H1 (cell line): ENCODE measurements around the gene TRMT44. TPM values are rescaled to one million over a fixed set of nuclear protein-coding genes. Genes with fewer than 3 reads are reported as not detected.

ENCODE experiments used
- CTCF ChIA-PET: fragments of 300-600 bp; sonication (Branson Sonifier 250); formaldehyde crosslinking; loops from one replicate; lab custom pipeline; 2021; ENCODE audit not compliant: partially characterized antibody; lab: Charles Lee
- POLR2A ChIA-PET: fragments of 300-600 bp; sonication (Branson Sonifier 250); formaldehyde crosslinking; loops from one replicate; lab custom pipeline; 2021; ENCODE audit warnings: inconsistent platforms; ENCODE audit not compliant: partially characterized antibody; lab: Charles Lee
- DNase-seq, 2 experiments: peaks; one replicate each; pipeline versions ENCODE4 v3.0.0 to v3.0.0-alpha.2; 2010 to 2022; ENCODE audit warnings: low spot score in 2 of 2, low read depth in 1 of 2, mixed read lengths in 1 of 2
- FAIRE-seq: peaks from 2 replicates; lab custom pipeline; 2011; peaks lifted over from hg19 to GRCh38; lab: Jason Lieb, UNC
- H2AFZ ChIP-seq: 2 replicates; pipeline ENCODE4 v1.8.1; 2012; ENCODE audit warnings: low read length, inconsistent platforms
- H2AK5ac ChIP-seq: 2 replicates; pipeline ENCODE4 v1.6.1; 2013; ENCODE audit warnings: low read depth, low read length
- H2BK120ac ChIP-seq: replicated peaks from 2 replicates; pipeline ENCODE3; 2013; ENCODE audit warnings: low read depth, low read length, inconsistent platforms
- H2BK12ac ChIP-seq: 2 replicates; pipeline ENCODE4 v1.6.1; 2013; ENCODE audit warnings: low read depth, low read length
- H2BK15ac ChIP-seq: 2 replicates; pipeline ENCODE4 v1.6.1; 2013; ENCODE audit warnings: low read length
- H2BK20ac ChIP-seq: 2 replicates; pipeline ENCODE4 v1.6.1; 2013; ENCODE audit warnings: low read length
- H2BK5ac ChIP-seq: 2 replicates; pipeline ENCODE4 v1.6.1; 2013; ENCODE audit warnings: low read depth, low read length
- H3K14ac ChIP-seq: 2 replicates; pipeline ENCODE4 v1.6.1; 2013; ENCODE audit warnings: inconsistent platforms; ENCODE audit not compliant: insufficient read length
- H3K18ac ChIP-seq: 2 replicates; pipeline ENCODE4 v1.6.1; 2013; ENCODE audit warnings: low read length; ENCODE audit errors: extremely low read depth
- H3K23ac ChIP-seq: 2 replicates; pipeline ENCODE4 v1.6.1; 2013; ENCODE audit warnings: inconsistent platforms; ENCODE audit not compliant: insufficient read length
- H3K23me2 ChIP-seq: 2 replicates; pipeline ENCODE4 v1.6.1; 2013; ENCODE audit warnings: low read depth, low read length
- H3K27ac ChIP-seq: 2 replicates; pipeline ENCODE4 v1.6.1; 2011; ENCODE audit warnings: low read depth, low read length, inconsistent platforms
- H3K27me3 ChIP-seq, 4 experiments: replicated peaks in 1 of 4; 1 replicate in 1 of 4; 2 replicates in 3 of 4; pipeline versions ENCODE4 v1.6.1 to v1.8.1; 2011 to 2013; ENCODE audit warnings: low read length in 3 of 4, mild to moderate bottlenecking in 3 of 4, inconsistent platforms in 2 of 4, mixed read lengths in 2 of 4, moderate library complexity in 1 of 4; ENCODE audit not compliant: control insufficient read depth in 3 of 4, insufficient read depth in 3 of 4; ENCODE audit errors: extremely low read depth in 1 of 4
- H3K36me3 ChIP-seq, 4 experiments: 2 replicates each; pipeline versions ENCODE4 v1.6.1 to v1.8.1; 2011 to 2013; ENCODE audit warnings: mild to moderate bottlenecking in 4 of 4, low read length in 3 of 4, moderate library complexity in 2 of 4, control low read depth in 1 of 4, inconsistent platforms in 1 of 4; ENCODE audit not compliant: insufficient read depth in 4 of 4, control insufficient read depth in 2 of 4
- H3K4ac ChIP-seq: replicated peaks from 2 replicates; pipeline ENCODE3; 2013; ENCODE audit warnings: low read length, low read depth, mixed read lengths, inconsistent platforms; ENCODE audit not compliant: insufficient read length
- H3K4me1 ChIP-seq, 4 experiments: replicated peaks in 1 of 4; 1 replicate in 1 of 4; 2 replicates in 3 of 4; pipeline versions ENCODE4 v1.6.1 to v1.8.1; 2011 to 2013; ENCODE audit warnings: low read length in 3 of 4, inconsistent platforms in 2 of 4, mixed read lengths in 1 of 4; ENCODE audit not compliant: insufficient read depth in 4 of 4, control insufficient read depth in 3 of 4
- H3K4me2 ChIP-seq, 2 experiments: 2 replicates each; pipeline versions ENCODE4 v1.6.1 to v1.8.1; 2011 to 2013; ENCODE audit warnings: low read depth in 2 of 2, low read length in 2 of 2, control low read depth in 1 of 2, inconsistent platforms in 1 of 2, mild to moderate bottlenecking in 1 of 2; ENCODE audit not compliant: insufficient read depth in 1 of 2
- H3K4me3 ChIP-seq, 4 experiments: fragments of 200-600, 300-600 bp in 1 of 4; sonication (generic), shearing (Covaris generic), sonication (Bioruptor Twin) in 1 of 4; 2 replicates each; pipeline versions ENCODE4 v1.5.1 to v1.8.1; 2011 to 2016; ENCODE audit warnings: low read length in 4 of 4, low read depth in 3 of 4, control low read depth in 2 of 4, inconsistent platforms in 2 of 4, mild to moderate bottlenecking in 2 of 4, mixed read lengths in 1 of 4, moderate library complexity in 1 of 4; ENCODE audit not compliant: insufficient read depth in 2 of 4; ENCODE audit errors: extremely low read depth in 1 of 4
- H3K56ac ChIP-seq: replicated peaks from 2 replicates; pipeline ENCODE3; 2013; ENCODE audit warnings: low read depth, mild to moderate bottlenecking, mixed read lengths, low read length, inconsistent platforms; ENCODE audit not compliant: insufficient read length
- H3K79me1 ChIP-seq: 2 replicates; pipeline ENCODE4 v1.6.1; 2013; ENCODE audit warnings: low read depth, low read length, control low read depth
- H3K79me2 ChIP-seq, 2 experiments: 2 replicates each; pipeline versions ENCODE4 v1.6.1 to v1.8.1; 2012 to 2013; ENCODE audit warnings: low read length in 2 of 2, mild to moderate bottlenecking in 2 of 2, inconsistent platforms in 1 of 2; ENCODE audit not compliant: insufficient read depth in 2 of 2, control insufficient read depth in 1 of 2
- H3K9ac ChIP-seq, 4 experiments: replicated peaks in 1 of 4; 1 replicate in 1 of 4; 2 replicates in 3 of 4; pipeline versions ENCODE4 v1.6.1 to v1.8.1; 2011 to 2013; ENCODE audit warnings: low read depth in 3 of 4, low read length in 3 of 4, control low read depth in 2 of 4, mild to moderate bottlenecking in 2 of 4, moderate library complexity in 2 of 4, inconsistent platforms in 1 of 4; ENCODE audit errors: extremely low read depth in 1 of 4
- H3K9me3 ChIP-seq, 2 experiments: 2 replicates each; pipeline versions ENCODE4 v1.6.1 to v1.8.1; 2012 to 2013; ENCODE audit warnings: mild to moderate bottlenecking in 2 of 2, moderate library complexity in 2 of 2, control low read depth in 1 of 2, inconsistent platforms in 1 of 2, low read depth in 1 of 2, low read length in 1 of 2, mixed read lengths in 1 of 2; ENCODE audit not compliant: insufficient read depth in 2 of 2
- H4K20me1 ChIP-seq, 2 experiments: replicated peaks in 1 of 2; 2 replicates each; pipeline versions ENCODE3 to v1.8.1; 2011 to 2013; ENCODE audit warnings: inconsistent platforms in 2 of 2, low read length in 2 of 2, mild to moderate bottlenecking in 1 of 2; ENCODE audit not compliant: insufficient read depth in 2 of 2, control insufficient read depth in 1 of 2
- H4K5ac ChIP-seq: 2 replicates; pipeline ENCODE4 v1.6.1; 2013; ENCODE audit warnings: low read length, low read depth, mixed read lengths, inconsistent platforms; ENCODE audit not compliant: insufficient read length
- H4K8ac ChIP-seq: 2 replicates; pipeline ENCODE4 v1.8.0; 2013; ENCODE audit warnings: mild to moderate bottlenecking, moderate library complexity, low read length, inconsistent platforms; ENCODE audit not compliant: insufficient read depth; ENCODE audit errors: extremely low read depth
- H4K91ac ChIP-seq: replicated peaks from 2 replicates; pipeline ENCODE3; 2013; ENCODE audit warnings: low read length, mixed read lengths, inconsistent platforms; ENCODE audit not compliant: insufficient read length
- CBX5 ChIP-seq: fragments of 300-800, 300-1000 bp; sonication (generic); IDR thresholded peaks from 2 replicates; pipeline ENCODE4 v1.7.1; 2016; ENCODE audit warnings: antibody characterized with exemption, low read length, low read depth
- CTBP2 ChIP-seq: IDR thresholded peaks from 2 replicates; pipeline ENCODE4 v1.7.0; 2011; ENCODE audit warnings: borderline replicate concordance, mild to moderate bottlenecking, moderate library complexity, mixed read lengths, low read length; ENCODE audit not compliant: insufficient read depth, insufficient read length
- FOSL1 ChIP-seq: IDR thresholded peaks from 2 replicates; pipeline ENCODE4 v1.6.1; 2011; ENCODE audit warnings: mild to moderate bottlenecking, low read depth, low read length, moderate library complexity; ENCODE audit not compliant: insufficient read depth
- GABPA ChIP-seq: IDR thresholded peaks from 2 replicates; pipeline ENCODE4 v1.6.1; 2011; ENCODE audit warnings: mild to moderate bottlenecking, low read length, moderate library complexity, borderline replicate concordance; ENCODE audit not compliant: insufficient read depth
- NANOG ChIP-seq: IDR thresholded peaks from 2 replicates; pipeline ENCODE4 v1.6.1; 2011; ENCODE audit warnings: low read length, low read depth, mild to moderate bottlenecking, inconsistent platforms; ENCODE audit not compliant: insufficient read depth, poor library complexity, severe bottlenecking
- POLR2A ChIP-seq, 2 experiments: IDR thresholded peaks; 1 replicate in 1 of 2; 2 replicates in 1 of 2; pipeline ENCODE4 v1.6.1; 2011; ENCODE audit warnings: low read depth in 2 of 2, low read length in 2 of 2, mild to moderate bottlenecking in 2 of 2; ENCODE audit errors: control extremely low read depth in 1 of 2
- RAD21 ChIP-seq, 2 experiments: IDR thresholded peaks in 1 of 2; conservative IDR thresholded peaks in 1 of 2; 2 replicates each; pipeline ENCODE4 v1.6.1; 2011; ENCODE audit warnings: low read depth in 2 of 2, low read length in 2 of 2, improper control_type of control experiment in 1 of 2, inconsistent platforms in 1 of 2, mild to moderate bottlenecking in 1 of 2, moderate library complexity in 1 of 2
- RBBP5 ChIP-seq: IDR thresholded peaks from 2 replicates; pipeline ENCODE4 v1.7.1; 2012; ENCODE audit warnings: low read depth, mild to moderate bottlenecking, inconsistent platforms, low read length, moderate library complexity, borderline replicate concordance
- SP4 ChIP-seq: IDR thresholded peaks from 2 replicates; pipeline ENCODE4 v1.6.1; 2012; ENCODE audit warnings: low read length, inconsistent platforms
- TBP ChIP-seq: IDR thresholded peaks from 2 replicates; pipeline ENCODE4 v1.6.1; 2011; ENCODE audit warnings: low read depth, low read length, improper control_type of control experiment
- WGBS, 2 experiments: shearing (Covaris generic) in 1 of 2; methylation state at CpG; one replicate each; pipeline versions ENCODE4 v1.1.6 to v1.1.7; 2013 to 2015; ENCODE audit warnings: low lambda C conversion rate in 2 of 2, mixed read lengths in 2 of 2, inconsistent platforms in 1 of 2, low coverage in 1 of 2, missing lambda C conversion rate in 1 of 2; ENCODE audit not compliant: insufficient replicate concordance in 2 of 2, insufficient coverage in 1 of 2, insufficient read length in 1 of 2; ENCODE audit errors: extremely low coverage in 1 of 2, missing lambda C conversion rate in 1 of 2; 5-methylcytosine and 5-hydroxymethylcytosine counted together
- polyA plus RNA-seq, 7 experiments: library from polyadenylated mRNA; depleted of rRNA in 3 of 7; stranded (reverse) in 5 of 7; unstranded in 2 of 7; fragments of >200 nt in 5 of 7; fragments of 200-250 nt in 2 of 7; gene quantifications; 1 replicate in 5 of 7; 2 replicates in 1 of 7; 4 replicates in 1 of 7; pipeline versions ENCODE4 v1.2.1 to v1.2.3, GENCODE V29; 2011 to 2013; ENCODE audit warnings: missing spikeins in 2 of 7, mixed read lengths in 2 of 7
- total RNA-seq: library from RNA; stranded (reverse); fragmentation: NEBNext Ultra II Directional; extraction: Animal tissue kit (Norgen Biotek cat#: 25700); gene quantifications from 2 replicates; pipeline ENCODE4 v1.2.1, GENCODE V29; 2021
- TF ChIP-seq, protein P1 (sequence below): IDR thresholded peaks from 2 replicates; pipeline ENCODE4 v1.6.1; 2012; ENCODE audit warnings: low read length, inconsistent platforms

The TRMT44 gene
- total and polyA plus RNA-seq, 2 of the 8 experiments (the other 6 are each of a cell fraction or from before 2014, with no cell fraction given), result 8.6 to 23.9 TPM

DNA sequence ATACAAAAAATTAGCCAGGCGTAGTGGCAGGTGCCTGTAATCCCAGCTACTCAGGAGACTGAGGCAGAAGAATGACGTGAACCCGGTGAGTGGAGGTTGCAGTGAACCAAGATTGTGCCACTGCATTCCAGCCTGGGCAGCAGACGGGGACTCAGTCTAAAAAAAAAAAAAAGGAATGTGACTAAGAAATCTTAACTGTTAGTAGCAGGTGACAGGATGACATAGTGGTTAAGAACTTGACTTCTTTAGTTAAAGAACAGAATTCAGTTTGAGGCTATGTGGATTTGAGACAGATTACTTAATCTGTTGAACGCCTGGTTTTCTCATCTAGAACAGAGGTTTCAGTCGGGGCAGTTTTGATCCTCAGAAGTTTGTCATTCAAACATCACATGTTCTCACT is 3.2 kb downstream of the TRMT44 start:
- no peak overlapping the region for H3K18ac ChIP-seq
- no peak overlapping the region; a peak in 1 of 4 replicates for H3K4me2 ChIP-seq
- H4K91ac ChIP-seq, result no peak overlapping the region
- H3K27me3 ChIP-seq, result no peaks in the 10 kb centered on the region
- peaks cover 10% of the 10 kb centered on the region for H3K23me2 ChIP-seq
- no peak overlapping the region for H2AK5ac ChIP-seq
- H2BK20ac ChIP-seq, result no peak overlapping the region
- DNase-seq, result no peak
- H4K8ac ChIP-seq, result no peak overlapping the region
- no peak overlapping the region for H2BK15ac ChIP-seq
- H3K36me3 ChIP-seq, result peaks cover 0 to 4% (median 1%) of the 10 kb centered on the region in 4 experiments; a peak in 2 of 8 replicates
- H4K20me1 ChIP-seq, result peaks cover 4 to 12% of the 10 kb centered on the region in 2 experiments
- peaks cover 2 to 11% (median 3%) of the 10 kb centered on the region in 4 experiments; a peak in 6 of 7 replicates for H3K4me1 ChIP-seq
- H3K79me2 ChIP-seq, result peaks cover 10 to 45% of the 10 kb centered on the region in 2 experiments
- no peak overlapping the region for H3K27ac ChIP-seq
- H2BK5ac ChIP-seq, result no peak overlapping the region
- H3K9ac ChIP-seq, result no peak overlapping the region
- FAIRE-seq, result no peak
- H4K5ac ChIP-seq, result no peak overlapping the region
- no peak overlapping the region for H2AFZ ChIP-seq
- no peak overlapping the region for H3K56ac ChIP-seq
- H3K79me1 ChIP-seq, result peaks cover 7% of the 10 kb centered on the region
- H3K14ac ChIP-seq, result no peak overlapping the region
- H3K4me3 ChIP-seq, result no peak overlapping the region
- ChIA-PET POLR2A (interaction anchor here (1.5 kb wide), 1 partner anchor 13 kb away, joined by 3 read pairs; no protein-coding TSS in a partner anchor), CTCF (interaction anchor here (0.6 to 1.3 kb wide), 3 partner anchors 15 to 113 kb away, joined by 3 read pairs; no protein-coding TSS in a partner anchor)
- 89% methylated on average over 6 of the region's 6 CpGs; no CpG with 5 or more reads in 1 of the 2 experiments for WGBS, 2 experiments
- H3K4ac ChIP-seq, result no peak overlapping the region
- no peak overlapping the region for H3K23ac ChIP-seq
- no peak overlapping the region for H2BK120ac ChIP-seq
- no peak overlapping the region for H2BK12ac ChIP-seq
- no peaks in the 10 kb centered on the region for H3K9me3 ChIP-seq
- no peak for TF ChIP-seq SP4
- no peak for TF ChIP-seq FOSL1
- no peak for TF ChIP-seq RBBP5
- TF ChIP-seq POLR2A (IDR thresholded peaks at IDR 0.05; ENCODE audit: control extremely low read depth in 1 of 2, low read depth in 2 of 2, low read length in 2 of 2), result no peak
- no peak for TF ChIP-seq CTBP2
- TF ChIP-seq RAD21 (IDR thresholded peaks at IDR 0.05 in 1 of 2, conservative IDR thresholded peaks at IDR 0.05 in 1 of 2; ENCODE audit: low read depth in 2 of 2, low read length in 2 of 2), result no peak
- TF ChIP-seq CBX5, result no peak
- no peak for TF ChIP-seq TBP
- TF ChIP-seq GABPA, result no peak
- TF ChIP-seq NANOG, result no peak
- TF ChIP-seq, protein P1, sequence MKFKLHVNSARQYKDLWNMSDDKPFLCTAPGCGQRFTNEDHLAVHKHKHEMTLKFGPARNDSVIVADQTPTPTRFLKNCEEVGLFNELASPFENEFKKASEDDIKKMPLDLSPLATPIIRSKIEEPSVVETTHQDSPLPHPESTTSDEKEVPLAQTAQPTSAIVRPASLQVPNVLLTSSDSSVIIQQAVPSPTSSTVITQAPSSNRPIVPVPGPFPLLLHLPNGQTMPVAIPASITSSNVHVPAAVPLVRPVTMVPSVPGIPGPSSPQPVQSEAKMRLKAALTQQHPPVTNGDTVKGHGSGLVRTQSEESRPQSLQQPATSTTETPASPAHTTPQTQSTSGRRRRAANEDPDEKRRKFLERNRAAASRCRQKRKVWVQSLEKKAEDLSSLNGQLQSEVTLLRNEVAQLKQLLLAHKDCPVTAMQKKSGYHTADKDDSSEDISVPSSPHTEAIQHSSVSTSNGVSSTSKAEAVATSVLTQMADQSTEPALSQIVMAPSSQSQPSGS, result no peak
